Esophagus squamous epithelium (tissue), 4 donors: ENCODE measurements around the gene MNDA.

Source experiments
- CTCF ChIP-seq, 6 experiments: fragments of 450-650 bp in 4 of 6; fragments of 200-600 bp in 2 of 6; sonication (generic) in 2 of 6; IDR thresholded peaks; one replicate each; pipeline ENCODE4 v1.5.1; 2016 to 2019; ENCODE audit warnings: antibody characterized with exemption in 6 of 6, mild to moderate bottlenecking in 4 of 6, moderate library complexity in 4 of 6
- POLR2A ChIP-seq, 4 donors: fragments of 450-650 bp; IDR thresholded peaks; one replicate each; pipeline ENCODE4 v1.6.1; 2017; ENCODE audit warnings: antibody characterized with exemption in 4 of 4, mild to moderate bottlenecking in 4 of 4, moderate library complexity in 3 of 4

GRCh38 chr1:158840236-158840635 is 9.1 kb downstream of the MNDA start:
- no peak for TF ChIP-seq POLR2A (IDR thresholded peaks at IDR 0.05)
- TF ChIP-seq CTCF (IDR thresholded peaks at IDR 0.05), result no peak
